Glutamatergic neuron (in vitro differentiated cells): ENCODE data around the gene CDK19. TPM values are rescaled to one million over a fixed set of nuclear protein-coding genes. Genes with fewer than 3 reads are reported as not detected.
"Not testable (repeated sequence)": the region's sequence is repeated elsewhere in the genome, so short reads cannot be mapped to it uniquely, and the experiment has no call there.

Source experiments
- DNase-seq: peaks from one replicate; pipeline ENCODE4 v3.0.0; 2022
- H3K27ac Mint-ChIP-seq: one replicate; pipeline ENCODE4 v1.8.0; 2020; ENCODE audit warnings: mild to moderate bottlenecking, mixed read lengths, inconsistent platforms; ENCODE audit not compliant: unreplicated experiment
- H3K27me3 Mint-ChIP-seq: one replicate; pipeline ENCODE4 v1.8.0; 2020; ENCODE audit warnings: mild to moderate bottlenecking, moderate library complexity, mixed read lengths, inconsistent platforms; ENCODE audit not compliant: unreplicated experiment
- H3K36me3 Mint-ChIP-seq: one replicate; pipeline ENCODE4 v1.8.0; 2020; ENCODE audit warnings: mild to moderate bottlenecking, mixed read lengths, inconsistent platforms; ENCODE audit not compliant: unreplicated experiment
- H3K4me1 Mint-ChIP-seq: one replicate; pipeline ENCODE4 v1.8.0; 2020; ENCODE audit warnings: mild to moderate bottlenecking, low read depth, mixed read lengths, inconsistent platforms; ENCODE audit not compliant: unreplicated experiment
- H3K4me3 Mint-ChIP-seq: one replicate; pipeline ENCODE4 v1.8.0; 2020; ENCODE audit warnings: mild to moderate bottlenecking, mixed read lengths, inconsistent platforms; ENCODE audit not compliant: unreplicated experiment
- H3K9me3 Mint-ChIP-seq: one replicate; pipeline ENCODE4 v1.8.0; 2020; ENCODE audit warnings: mild to moderate bottlenecking, moderate library complexity, mixed read lengths, inconsistent platforms; ENCODE audit not compliant: unreplicated experiment
- CTCF ChIP-seq: fragments of 200-600 bp; sonication (generic); IDR thresholded peaks from one replicate; pipeline ENCODE4 v1.5.0; 2021; ENCODE audit not compliant: partially characterized antibody, unreplicated experiment
- total RNA-seq: library from RNA; stranded (reverse); fragmentation: NEBNext Ultra II Directional; extraction: Animal tissue kit (Norgen Biotek cat#: 25700); gene quantifications from one replicate; pipeline ENCODE4 v1.2.1, GENCODE V29; 2021; ENCODE audit not compliant: unreplicated experiment

CDK19 gene
- total RNA-seq, 1 donor from 2014 or later = 20.8 TPM

- Mint-ChIP-seq H3K27me3 (peaks cover 2% of the 10 kb centered on the region), H3K9me3 (no peaks in the 10 kb centered on the region), H3K4me1 (no peaks in the 10 kb centered on the region), H3K4me3 (no peak overlapping the region), H3K36me3 (peaks cover 3% of the 10 kb centered on the region), H3K27ac (no peak overlapping the region)
- TF ChIP-seq CTCF = no peak
- no peak for DNase-seq
Measured at GRCh38 chr6:110760589-110760988, 54.7 kb downstream of the CDK19 start.

- H3K27ac Mint-ChIP-seq, H3K36me3 Mint-ChIP-seq, H3K27me3 Mint-ChIP-seq, H3K9me3 Mint-ChIP-seq, H3K4me1 Mint-ChIP-seq, DNase-seq, H3K4me3 Mint-ChIP-seq: not testable (repeated sequence)
Measured at GRCh38 chr6:110760098-110760497, 55.2 kb downstream of the CDK19 start.

GRCh38 chr6:110757926-110758325 is 57.3 kb downstream of the CDK19 start:
- no peaks in the 10 kb centered on the region for H3K9me3 Mint-ChIP-seq
- TF ChIP-seq CTCF = no peak
- H3K27me3 Mint-ChIP-seq = peaks cover 2% of the 10 kb centered on the region
- DNase-seq = no peak
- H3K36me3 Mint-ChIP-seq = no peaks in the 10 kb centered on the region
- H3K4me3 Mint-ChIP-seq = no peak overlapping the region
- H3K4me1 Mint-ChIP-seq = no peaks in the 10 kb centered on the region
- no peak overlapping the region for H3K27ac Mint-ChIP-seq

DNA sequence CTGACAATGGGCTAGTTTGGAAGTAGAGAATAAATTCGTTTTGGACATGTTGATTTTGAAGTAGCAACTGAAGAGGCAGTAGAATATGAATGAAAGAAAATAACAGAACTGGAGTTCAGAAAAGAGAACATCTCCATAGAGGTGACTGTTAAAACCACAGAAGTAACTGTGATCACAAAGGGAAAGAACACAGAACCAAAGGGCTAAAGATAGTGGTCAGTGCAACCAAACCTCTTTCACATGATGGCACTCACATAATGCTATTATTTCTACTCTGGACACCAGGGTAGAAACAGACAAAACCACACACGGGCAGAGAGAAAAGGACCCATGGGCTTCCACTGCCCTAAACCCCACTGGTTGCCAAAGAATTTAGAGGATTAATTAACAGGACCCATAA is 58.5 kb downstream of the CDK19 start:
- no peak for TF ChIP-seq CTCF
- Mint-ChIP-seq H3K36me3 (no peaks in the 10 kb centered on the region), H3K4me1 (no peaks in the 10 kb centered on the region), H3K9me3 (no peaks in the 10 kb centered on the region), H3K27ac (no peak overlapping the region), H3K4me3 (no peak overlapping the region), H3K27me3 (peaks cover 2% of the 10 kb centered on the region)
- DNase-seq = no peak

- H3K9me3 Mint-ChIP-seq = no peaks in the 10 kb centered on the region
- H3K4me1 Mint-ChIP-seq = no peaks in the 10 kb centered on the region
- no peak for DNase-seq
- no peak for TF ChIP-seq CTCF
- no peak overlapping the region for H3K4me3 Mint-ChIP-seq
- peaks cover 2% of the 10 kb centered on the region for H3K27me3 Mint-ChIP-seq
- no peak overlapping the region for H3K27ac Mint-ChIP-seq
- no peaks in the 10 kb centered on the region for H3K36me3 Mint-ChIP-seq
Measured at GRCh38 chr6:110755411-110755834, 59.8 kb downstream of the CDK19 start.

- not testable (repeated sequence) for H3K4me1 Mint-ChIP-seq, H3K27ac Mint-ChIP-seq, H3K9me3 Mint-ChIP-seq
Measured at GRCh38 chr6:110753936-110754668, 61.2 kb downstream of the CDK19 start.

More at GRCh38 chr6:110753936-110754668, 61.2 kb downstream of the CDK19 start:
- not testable (repeated sequence) for H3K27me3 Mint-ChIP-seq, DNase-seq, H3K4me3 Mint-ChIP-seq, H3K36me3 Mint-ChIP-seq
